Urinary bladder (tissue), 4 donors: ENCODE data around the gene MCOLN3. TPM values are rescaled to one million over a fixed set of nuclear protein-coding genes. Genes with fewer than 3 reads are reported as not detected.
"Not testable (repeated sequence)": the region's sequence is repeated elsewhere in the genome, so short reads cannot be mapped to it uniquely, and the experiment has no call there.

Experiments
- DNase-seq: peaks from one replicate; pipeline ENCODE4 v3.0.0-alpha.2; 2015; ENCODE audit errors: extremely low spot score
- H3K27ac ChIP-seq: one replicate; pipeline ENCODE4 v1.5.1; 2013; ENCODE audit warnings: low read depth, mild to moderate bottlenecking, moderate library complexity
- H3K36me3 ChIP-seq: one replicate; pipeline ENCODE4 v1.6.1; 2013; ENCODE audit warnings: mild to moderate bottlenecking, moderate library complexity; ENCODE audit not compliant: insufficient read depth
- H3K4me1 ChIP-seq: one replicate; pipeline ENCODE4 v1.6.1; 2013; ENCODE audit warnings: mild to moderate bottlenecking, moderate library complexity; ENCODE audit not compliant: insufficient read depth
- H3K4me3 ChIP-seq: one replicate; pipeline ENCODE4 v1.5.1; 2013; ENCODE audit warnings: low read depth, low read length
- WGBS: extraction: QIAGEN DNeasy Blood & Tissue Kit; methylation state at CpG from one replicate; pipeline ENCODE4 v1.1.7; 2013; 5-methylcytosine and 5-hydroxymethylcytosine counted together
- polyA plus RNA-seq: library from polyadenylated mRNA; stranded (reverse); fragments of 200-250 nt; gene quantifications from one replicate; pipeline ENCODE4 v1.2.3, GENCODE V29; 2013
- total RNA-seq: library from RNA; depleted of rRNA; stranded (reverse); fragments of >200 nt; gene quantifications from one replicate; pipeline ENCODE4 v1.2.3, GENCODE V29; 2014
- donor health status: healthy with polysubstance abuse.
- donor health status: healthy.

Gene MCOLN3
- total and polyA plus RNA-seq, 2 donors: 0.67 to 3.0 TPM

- H3K27ac ChIP-seq: no peak overlapping the region
- H3K4me1 ChIP-seq: peaks cover 4% of the 10 kb centered on the region
- no peak for DNase-seq
- H3K36me3 ChIP-seq: no peaks in the 10 kb centered on the region
- 83% methylated on average over 10 of the region's 10 CpGs for WGBS
- H3K4me3 ChIP-seq: no peak overlapping the region
These were observed 52.6 kb downstream of the MCOLN3 start for GRCh38 chr1:84995484-84996334.

DNA sequence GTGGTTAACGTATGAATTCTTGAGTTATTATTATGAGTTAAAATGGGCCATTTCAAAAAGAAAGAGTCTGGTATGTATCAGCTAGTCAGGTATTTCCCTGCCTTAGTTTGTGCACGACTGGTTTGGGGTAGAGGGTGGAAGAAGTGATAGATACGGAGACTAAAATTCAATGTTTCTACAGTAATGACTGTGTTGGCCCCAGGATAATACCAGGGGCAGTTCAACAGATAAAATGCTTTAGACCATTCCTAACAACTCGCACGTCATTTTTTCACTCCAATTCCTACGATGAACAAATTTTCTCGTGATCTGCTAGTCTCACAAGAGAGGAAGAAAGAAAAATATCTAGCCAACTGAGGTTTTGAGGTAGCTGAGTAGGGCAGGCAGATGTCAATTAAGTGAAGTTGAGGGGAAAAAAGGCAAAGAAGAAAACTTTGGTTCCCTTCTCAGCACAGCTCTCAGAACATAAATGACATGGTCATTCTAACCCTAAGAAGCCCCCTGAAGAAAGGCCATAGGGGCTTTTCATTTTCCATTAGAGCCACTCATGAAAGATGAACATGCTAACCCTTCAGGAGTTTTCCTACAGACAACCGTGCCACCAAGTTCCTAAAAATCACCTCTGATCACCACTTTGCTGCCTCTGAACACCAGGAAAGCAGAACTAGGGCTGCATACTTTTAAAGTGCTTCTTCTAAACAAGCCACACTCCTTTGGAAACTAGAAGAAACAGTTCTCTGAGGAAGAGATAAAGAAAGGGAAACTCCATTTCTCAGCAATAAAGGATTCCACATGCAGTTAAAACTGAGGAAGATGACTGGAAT is 57.0 kb downstream of the MCOLN3 start:
- 66% methylated on average over 8 of the region's 8 CpGs for WGBS

GRCh38 chr1:84988588-84988987 is 59.7 kb downstream of the MCOLN3 start:
- H3K36me3 ChIP-seq: no peaks in the 10 kb centered on the region
- 57% methylated on average over 2 of the region's 2 CpGs for WGBS
- no peaks in the 10 kb centered on the region for H3K4me1 ChIP-seq
- no peak for DNase-seq
- H3K4me3 ChIP-seq: no peak overlapping the region
- no peak overlapping the region for H3K27ac ChIP-seq

More for the DNA sequence above, 57.0 kb downstream of the MCOLN3 start:
- H3K36me3 ChIP-seq: no peaks in the 10 kb centered on the region
- H3K27ac ChIP-seq: no peak overlapping the region
- H3K4me1 ChIP-seq: no peaks in the 10 kb centered on the region
- no peak overlapping the region for H3K4me3 ChIP-seq
- no peak for DNase-seq

DNA sequence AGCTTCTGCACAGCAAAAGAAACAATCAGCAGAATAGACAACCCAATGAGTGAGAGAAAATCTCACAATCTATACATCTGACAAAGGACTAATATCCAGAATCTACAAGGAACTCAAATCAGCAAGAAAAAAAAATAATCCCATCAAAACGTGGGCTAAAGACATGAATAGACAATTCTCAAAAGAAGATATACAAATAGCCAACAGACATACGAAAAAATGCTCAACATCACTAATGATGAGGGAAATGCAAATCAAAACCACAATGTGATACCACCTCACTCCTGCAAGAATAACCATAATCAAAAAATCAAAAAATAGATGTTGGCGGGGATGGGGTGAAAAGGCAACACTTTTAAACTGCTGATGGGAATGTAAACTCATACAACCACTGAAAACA is 61.7 kb downstream of the MCOLN3 start:
- WGBS: 81% methylated on average over 3 of the region's 3 CpGs
- H3K4me3 ChIP-seq, H3K36me3 ChIP-seq, H3K4me1 ChIP-seq, H3K27ac ChIP-seq, DNase-seq: not testable (repeated sequence)

DNA sequence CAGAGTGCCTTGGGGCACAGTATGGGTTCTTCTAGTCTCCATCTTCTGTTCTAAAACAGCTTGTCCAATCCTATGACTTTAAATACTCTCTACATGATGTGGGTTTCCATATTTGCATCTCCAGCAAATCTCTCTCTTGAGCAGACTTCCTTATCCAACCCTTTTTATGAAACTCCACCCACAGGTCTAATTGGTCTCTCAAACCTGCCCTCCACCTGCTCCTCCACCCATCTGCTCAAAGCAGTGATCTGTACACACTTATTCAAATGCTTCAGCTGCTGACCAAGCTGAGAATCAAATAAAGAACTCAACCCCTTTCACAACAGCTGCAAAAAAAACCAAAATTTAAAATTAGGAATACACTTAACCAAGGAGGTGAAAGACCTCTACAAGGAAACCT is 62.9 kb downstream of the MCOLN3 start:
- no peaks in the 10 kb centered on the region for H3K36me3 ChIP-seq
- no peak for DNase-seq
- no peak overlapping the region for H3K4me3 ChIP-seq
- no peaks in the 10 kb centered on the region for H3K4me1 ChIP-seq
- H3K27ac ChIP-seq: no peak overlapping the region

GRCh38 chr1:84982395-84982794 is 65.9 kb downstream of the MCOLN3 start:
- Histone ChIP-seq H3K4me3 (no peak overlapping the region), H3K27ac (no peak overlapping the region), H3K36me3 (no peaks in the 10 kb centered on the region), H3K4me1 (no peaks in the 10 kb centered on the region)
- no peak for DNase-seq
- 84% methylated on average over 2 of the region's 2 CpGs for WGBS

DNA sequence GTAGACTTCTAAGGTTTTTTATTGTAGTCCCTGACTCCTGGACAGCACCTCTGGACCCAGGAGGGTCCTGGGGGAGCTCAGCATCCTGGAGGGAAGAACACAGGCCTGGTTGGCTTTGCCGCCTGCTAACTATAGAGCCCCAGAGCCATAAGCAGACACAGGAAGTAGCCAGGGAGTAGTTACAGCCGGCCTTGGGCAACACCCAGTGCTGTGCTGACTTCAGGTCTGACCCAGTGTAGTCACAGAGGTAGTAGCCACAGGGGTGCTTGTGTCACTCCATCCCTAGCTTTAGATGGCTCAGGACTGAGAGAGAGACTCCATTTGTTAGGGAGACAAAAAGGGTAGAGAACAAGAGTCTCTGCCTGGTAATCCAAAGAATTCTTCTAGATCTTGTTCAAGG is 73.3 kb downstream of the MCOLN3 start:
- Histone ChIP-seq H3K4me1 (no peaks in the 10 kb centered on the region), H3K4me3 (no peak overlapping the region), H3K27ac (no peak overlapping the region), H3K36me3 (no peaks in the 10 kb centered on the region)
- WGBS: 59% methylated on average over 2 of the region's 2 CpGs
- no peak for DNase-seq

DNA sequence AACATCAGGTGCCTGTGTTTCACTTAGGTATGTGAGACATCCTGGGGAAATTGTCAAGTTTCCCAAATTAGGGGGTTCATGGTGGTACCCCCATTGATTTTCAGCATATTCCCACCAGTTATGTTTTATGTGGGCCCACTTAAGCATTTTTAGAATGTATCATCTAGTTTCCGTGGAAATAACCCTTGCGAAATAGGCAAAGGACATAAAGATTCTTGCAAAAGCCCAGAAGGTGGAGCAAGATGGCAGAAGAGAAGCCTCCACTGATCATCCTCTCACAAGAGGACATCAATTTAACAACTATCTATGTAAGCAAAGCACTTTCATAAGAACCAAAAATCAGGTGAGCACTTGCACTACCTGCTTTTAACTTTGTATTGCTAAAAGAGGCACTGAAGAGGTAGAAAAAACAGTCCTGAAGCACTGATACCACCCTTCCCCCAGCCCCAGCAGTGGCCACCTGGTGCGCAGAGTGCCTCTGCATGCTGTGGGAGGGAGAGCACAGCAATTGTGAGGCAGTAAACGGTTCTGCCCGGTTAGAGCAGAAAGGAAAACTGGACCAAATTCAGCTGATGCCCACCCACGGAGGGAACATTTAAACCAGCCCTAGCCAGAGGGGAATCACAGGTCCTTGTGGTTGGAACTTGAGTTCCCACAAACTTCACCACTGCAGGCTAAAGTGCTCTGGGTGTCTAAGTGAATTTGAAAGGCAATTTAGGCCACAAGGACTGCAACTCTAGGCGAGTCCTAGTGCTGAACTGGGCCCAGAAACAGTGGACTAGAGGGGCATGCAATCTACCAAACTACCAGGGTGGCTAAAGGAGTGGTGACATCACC is 74.6 kb downstream of the MCOLN3 start:
- 74% methylated on average over 7 of the region's 7 CpGs for WGBS
- Histone ChIP-seq H3K36me3 (no peaks in the 10 kb centered on the region), H3K27ac (no peak overlapping the region), H3K4me1 (no peaks in the 10 kb centered on the region), H3K4me3 (no peak overlapping the region)
- no peak for DNase-seq

DNA sequence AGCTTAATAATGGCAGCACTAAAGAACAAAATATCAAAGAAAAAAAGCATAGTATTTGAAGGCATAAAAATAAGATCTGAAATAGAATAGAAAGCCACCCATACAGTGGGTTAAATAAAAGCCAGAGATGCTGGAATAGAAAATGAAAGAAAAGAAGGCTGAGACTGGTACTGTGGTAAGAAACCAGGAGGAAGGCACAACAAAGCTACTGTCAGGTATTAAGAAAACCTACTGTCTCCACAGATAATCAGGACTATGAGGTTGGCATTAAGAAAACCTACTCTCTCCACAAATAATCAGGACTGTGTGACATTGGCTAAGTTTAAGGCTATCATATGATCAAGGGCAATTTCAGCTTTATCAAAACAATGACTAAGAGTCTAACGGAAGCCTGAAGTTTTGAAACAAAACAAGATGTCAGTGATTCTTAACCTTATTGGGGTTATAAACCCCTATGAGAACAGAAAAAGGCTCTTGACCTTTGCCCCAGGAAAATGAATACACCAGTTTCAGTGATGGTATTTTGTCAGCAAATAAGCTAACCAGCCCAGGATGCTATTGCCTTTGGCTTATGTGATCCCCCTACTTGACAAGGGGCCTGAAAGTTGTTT is 75.8 kb downstream of the MCOLN3 start:
- no peaks in the 10 kb centered on the region for H3K4me1 ChIP-seq
- H3K36me3 ChIP-seq: no peaks in the 10 kb centered on the region
- H3K27ac ChIP-seq: no peak overlapping the region
- WGBS: 71% methylated on average over 1 of the region's 1 CpG
- DNase-seq: no peak
- no peak overlapping the region for H3K4me3 ChIP-seq

- DNase-seq: no peak
- 85% methylated on average over 2 of the region's 2 CpGs for WGBS
- Histone ChIP-seq H3K36me3 (no peaks in the 10 kb centered on the region), H3K4me3 (no peak overlapping the region), H3K27ac (no peak overlapping the region), H3K4me1 (no peaks in the 10 kb centered on the region)
These were observed 76.3 kb downstream of the MCOLN3 start for GRCh38 chr1:84971957-84972356.

DNA sequence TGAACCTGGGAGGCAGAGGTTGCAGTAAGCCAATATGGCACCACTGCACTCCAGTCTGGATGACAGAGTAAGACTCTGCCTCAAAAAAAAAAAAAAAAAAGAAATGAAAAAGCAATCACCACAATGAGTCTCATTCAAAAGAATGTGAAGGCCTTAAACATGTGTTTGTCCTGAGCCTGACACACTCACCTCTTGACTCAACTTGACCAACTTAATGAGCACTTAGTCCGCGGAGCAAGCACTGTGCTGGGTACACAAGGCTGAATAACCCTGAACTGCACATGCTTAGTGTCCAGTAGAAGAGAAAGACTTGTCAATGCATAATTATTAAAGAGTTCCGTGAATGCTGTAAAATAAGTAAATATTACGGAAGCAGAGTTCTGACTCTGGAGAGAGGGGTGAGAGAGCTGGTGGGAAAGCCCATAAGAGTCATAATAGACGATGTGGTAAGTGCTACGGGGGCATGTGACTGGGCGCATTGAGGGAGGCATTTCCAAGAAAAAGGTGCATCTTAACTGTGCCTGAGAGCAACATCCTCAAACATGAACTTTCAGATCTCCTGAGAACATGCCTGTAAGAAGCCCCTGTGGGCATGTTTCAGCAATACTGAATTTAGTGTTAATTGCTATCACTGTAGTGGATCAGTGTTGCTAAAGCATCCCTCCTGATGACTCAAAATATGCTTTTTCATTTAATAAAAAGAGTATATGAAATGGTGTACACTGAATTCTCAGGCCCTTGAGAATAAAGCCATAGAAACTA is 78.6 kb downstream of the MCOLN3 start:
- Histone ChIP-seq H3K27ac (no peak overlapping the region), H3K4me3 (no peak overlapping the region)
- WGBS: 94% methylated on average over 7 of the region's 7 CpGs

DNA sequence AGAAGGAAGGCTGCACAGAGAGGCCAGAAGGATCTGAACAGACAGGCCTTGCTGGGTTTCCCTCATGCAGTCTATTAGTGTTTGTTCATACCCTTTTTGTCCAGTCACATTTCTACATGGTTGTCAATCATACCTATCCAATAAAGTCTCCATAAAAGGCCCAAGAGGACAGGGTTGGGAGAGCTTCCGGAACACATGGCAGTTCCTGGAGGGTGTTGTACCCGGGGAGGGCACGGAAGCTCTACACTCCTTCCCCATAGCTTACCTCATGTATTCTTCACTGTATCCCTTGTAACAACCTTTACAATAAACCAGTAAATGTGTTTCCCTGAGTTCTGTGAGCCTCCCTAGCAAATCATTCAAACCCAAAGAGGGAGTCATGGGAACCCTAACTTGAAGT is 79.4 kb downstream of the MCOLN3 start:
- Histone ChIP-seq H3K4me3 (no peak overlapping the region), H3K4me1 (no peaks in the 10 kb centered on the region), H3K36me3 (no peaks in the 10 kb centered on the region), H3K27ac (no peak overlapping the region)
- WGBS: 94% methylated on average over 3 of the region's 3 CpGs
- DNase-seq: no peak

More for the DNA sequence above, 78.6 kb downstream of the MCOLN3 start:
- Histone ChIP-seq H3K4me1 (no peaks in the 10 kb centered on the region), H3K36me3 (no peaks in the 10 kb centered on the region)
- DNase-seq: no peak
